HEK293T (cell line): ENCODE data around the gene CENPV.

Experiments
- BHLHE40 ChIP-seq: fragments of 450-650 bp; IDR thresholded peaks from 2 replicates; pipeline ENCODE4 v1.6.1; 2016; ENCODE audit warnings: mild to moderate bottlenecking, moderate library complexity, borderline replicate concordance
- CTBP1 ChIP-seq: fragments of 450-650 bp; IDR thresholded peaks from 2 replicates; pipeline ENCODE4 v1.6.1; 2016; ENCODE audit warnings: borderline replicate concordance
- FOXM1 ChIP-seq: fragments of 450-650 bp; IDR thresholded peaks from 2 replicates; pipeline ENCODE4 v1.6.1; 2017; ENCODE audit warnings: mild to moderate bottlenecking, borderline replicate concordance
- HDGF ChIP-seq: fragments of 450-650 bp; IDR thresholded peaks from 2 replicates; pipeline ENCODE4 v1.6.1; 2017; ENCODE audit warnings: antibody characterized with exemption, borderline replicate concordance
- TARDBP ChIP-seq: fragments of 450-650 bp; IDR thresholded peaks from 2 replicates; pipeline ENCODE4 v1.6.1; 2016

GRCh38 chr17:16297367-16298139 is 55.7 kb downstream of the CENPV start:
- TF ChIP-seq HDGF (no peak), CTBP1 (no peak), TARDBP (no peak), FOXM1 (no peak), BHLHE40 (no peak)
